Heart left ventricle (tissue), 16 donors: ENCODE measurements around the gene ZFP91. TPM values are rescaled to one million over a fixed set of nuclear protein-coding genes. Genes with fewer than 3 reads are reported as not detected.
A peak's percentile ranks its signal among the peaks of the same experiment; 100 is the strongest.

Experiments
- ATAC-seq, 4 donors: fragments of 200-7000 bp; cut with Tn5 transposase; one replicate each; pipeline ENCODE4 v1.9.1; 2020 to 2022; ENCODE audit warnings: moderate library complexity in 4 of 4, mild to moderate bottlenecking in 3 of 4, moderate number of reproducible peaks in 1 of 4
- DNase-seq, 5 donors: peaks; one replicate each; pipeline ENCODE4 v3.0.0-alpha.2; 2020
- H3K27ac ChIP-seq, 12 donors: fragments of 200-600 bp; sonication (generic) in 4 of 12; one replicate each; pipeline versions ENCODE4 v1.5.0 to v1.8.0; 2016 to 2022; ENCODE audit warnings: mild to moderate bottlenecking in 2 of 12
- H3K27me3 ChIP-seq, 9 donors: fragments of 200-600 bp; sonication (generic) in 2 of 9; one replicate each; pipeline versions ENCODE4 v1.5.1 to v1.8.0; 2016 to 2022; ENCODE audit warnings: mild to moderate bottlenecking in 3 of 9
- H3K36me3 ChIP-seq, 9 donors: fragments of 200-600 bp; sonication (generic) in 2 of 9; one replicate each; pipeline versions ENCODE4 v1.5.0 to v1.8.0; 2018 to 2022; ENCODE audit warnings: mild to moderate bottlenecking in 2 of 9
- H3K4me1 ChIP-seq, 12 donors: fragments of 200-600 bp; sonication (generic) in 4 of 12; one replicate each; pipeline versions ENCODE4 v1.5.0 to v1.8.0; 2016 to 2022; ENCODE audit warnings: mild to moderate bottlenecking in 3 of 12
- H3K4me3 ChIP-seq, 12 donors: fragments of 200-600 bp; sonication (generic) in 4 of 12; one replicate each; pipeline versions ENCODE4 v1.5.0 to v1.8.0; 2017 to 2022; ENCODE audit warnings: mild to moderate bottlenecking in 9 of 12, moderate library complexity in 4 of 12
- H3K9me3 ChIP-seq, 12 donors: fragments of 200-600 bp; sonication (generic) in 4 of 12; one replicate each; pipeline versions ENCODE4 v1.5.0 to v1.8.0; 2016 to 2022; ENCODE audit warnings: mild to moderate bottlenecking in 1 of 12
- CTCF ChIP-seq, 12 donors: fragments of 200-600 bp; sonication (generic) in 4 of 12; IDR thresholded peaks; one replicate each; pipeline versions ENCODE4 v1.5.0 to v1.8.0; 2018 to 2022; ENCODE audit warnings: antibody characterized with exemption in 12 of 12, mild to moderate bottlenecking in 5 of 12
- POLR2A ChIP-seq, 2 donors: fragments of 450-650 bp; IDR thresholded peaks; one replicate each; pipeline ENCODE4 v1.6.1; 2017; ENCODE audit warnings: antibody characterized with exemption in 2 of 2, mild to moderate bottlenecking in 2 of 2, moderate library complexity in 2 of 2
- WGBS, 4 donors: extraction: QIAGEN DNeasy Blood & Tissue Kit in 2 of 4; methylation state at CpG; one replicate each; pipeline versions ENCODE4 v1.1.5 to v1.1.7; 2013 to 2018; 5-methylcytosine and 5-hydroxymethylcytosine counted together
- intact Hi-C, 10 donors: fragments of 100-400 bp; cut with DNase I; formaldehyde crosslinking; loops; one replicate each; pipeline versions ENCODE4 v1.11.1 to v1.14.2; 2022
- polyA plus RNA-seq, 2 donors: library from polyadenylated mRNA; stranded (reverse); fragments of 200-250 nt; gene quantifications; one replicate each; pipeline ENCODE4 v1.2.3, GENCODE V29; 2013
- total RNA-seq, 9 donors: library from RNA; depleted of rRNA in 2 of 9; stranded (reverse); fragments of >200 nt in 2 of 9; fragmentation: NEBNext Ultra II Directional in 3 of 9; extraction: Animal tissue kit (Norgen Biotek cat#: 25700) in 3 of 9; gene quantifications; one replicate each; pipeline versions ENCODE4 v1.1.0 to v1.2.4, GENCODE V29; 2016 to 2023
- donor health status: ischemic (EF 13 %, LVEDD 7.1; RV severe dilation, severe dysfunction).
- donor health status: healthy with polysubstance abuse.
- donor health status: DM: no; HTN: yes; CAD: no.
- donor health status: DM: no; HTN: no; CAD: no.
- donor health status: ischemic (EF 25% LVEDD 6.9; RV normal size, moderate dysfunction).
- donor health status: ischemic (EF 25% LVEDD 5.7; RV mildly dilated, moderate dysfunction).
- donor health status: healthy.
- donor health status: DM: yes; HTN: yes; CAD: no.
- donor health status: ischemic (EF 35%, LVEDD 5.7; RV mildly dilated, moderate dysfunction).
- donor health status: nonischemic (EF 11% LVEDD 7.7; RV severe dilation, severe dysfunction).
- donor health status: DM: yes; HTN: yes; CAD: no.
- donor health status: PGD.
- donor health status: ischemic (EF 29% LVEDD 5.4; RV normal size, mild dysfunction).
- donor health status: nonischemic (EF 23%, LVEDD 6.1; RV moderate dilation, normal function).

ZFP91 gene
- total and polyA plus RNA-seq, 11 donors: 11.2 to 67.0 (median 60.6) TPM

GRCh38 chr11:58639669-58640068, 60.8 kb downstream of the ZFP91 start:
- TF ChIP-seq CTCF (IDR thresholded peaks at IDR 0.05) (no peak), POLR2A (IDR thresholded peaks at IDR 0.05) (no peak)
- WGBS, 4 donors: 66 to 74% (median 71%) methylated on average over 2 of the region's 2 CpGs

GRCh38 chr11:58640386-58641023, 61.6 kb downstream of the ZFP91 start:
- H3K4me1 ChIP-seq: peaks cover 0 to 25% (median 11%) of the 10 kb centered on the region in 12 donors
- no peaks in the 10 kb centered on the region for H3K27me3 ChIP-seq
- no peak for TF ChIP-seq CTCF (IDR thresholded peaks at IDR 0.05)
- TF ChIP-seq POLR2A (IDR thresholded peaks at IDR 0.05): no peak
- H3K36me3 ChIP-seq: no peaks in the 10 kb centered on the region
- no peak overlapping the region for H3K4me3 ChIP-seq
- H3K9me3 ChIP-seq: peaks cover 0 to 2% (median 0%) of the 10 kb centered on the region in 12 donors
- peak overlapping the region in 2 of 12 donors; percentile 5 to 27 for H3K27ac ChIP-seq
- WGBS, 4 donors: 0 to 6% (median 4%) methylated on average over 1 of the region's 1 CpG
- ATAC-seq (peak in 3 of 4 donors; percentile 49 to 63 (median 55)), DNase-seq (no peak)
- intact Hi-C loops: no loop called here

More at GRCh38 chr11:58639669-58640068, 60.8 kb downstream of the ZFP91 start:
- ATAC-seq (no peak), DNase-seq (no peak)
- Histone ChIP-seq H3K9me3 (no peaks in the 10 kb centered on the region), H3K36me3 (no peaks in the 10 kb centered on the region), H3K27ac (peak overlapping the region in 1 of 12 donors; percentile 27), H3K27me3 (no peaks in the 10 kb centered on the region), H3K4me3 (no peak overlapping the region), H3K4me1 (peaks cover 0 to 25% (median 11%) of the 10 kb centered on the region in 12 donors)
- intact Hi-C loops: no loop called here

- Histone ChIP-seq H3K4me1 (peaks cover 0 to 25% (median 11%) of the 10 kb centered on the region in 12 donors), H3K27me3 (no peaks in the 10 kb centered on the region), H3K27ac (peak overlapping the region in 1 of 12 donors; percentile 11), H3K4me3 (no peak overlapping the region), H3K36me3 (no peaks in the 10 kb centered on the region), H3K9me3 (peaks cover 0 to 6% (median 0%) of the 10 kb centered on the region in 12 donors)
- TF ChIP-seq CTCF (IDR thresholded peaks at IDR 0.05) (no peak), POLR2A (IDR thresholded peaks at IDR 0.05) (no peak)
- intact Hi-C loops: no loop called here
- DNase-seq (no peak), ATAC-seq (no peak)
- 68 to 82% (median 74%) methylated on average over 3 of the region's 3 CpGs for WGBS, 4 donors
These were observed 62.5 kb downstream of the ZFP91 start for GRCh38 chr11:58641341-58641740.

GRCh38 chr11:58641803-58642581, 63.1 kb downstream of the ZFP91 start:
- no peak for ATAC-seq
- TF ChIP-seq CTCF (IDR thresholded peaks at IDR 0.05): no peak
- TF ChIP-seq POLR2A (IDR thresholded peaks at IDR 0.05): no peak

More at GRCh38 chr11:58641803-58642581, 63.1 kb downstream of the ZFP91 start:
- intact Hi-C loops: no loop called here
- no peak overlapping the region for H3K27ac ChIP-seq
- H3K27me3 ChIP-seq: no peaks in the 10 kb centered on the region
- H3K36me3 ChIP-seq: no peaks in the 10 kb centered on the region
- DNase-seq: no peak
- 71 to 78% (median 72%) methylated on average over 7 of the region's 7 CpGs for WGBS, 4 donors
- H3K9me3 ChIP-seq: peaks cover 0 to 7% (median 0%) of the 10 kb centered on the region in 12 donors
- no peak overlapping the region for H3K4me3 ChIP-seq
- peaks cover 0 to 25% (median 11%) of the 10 kb centered on the region in 12 donors for H3K4me1 ChIP-seq
